ENCODE measurements around the gene UCK1.

The UCK1 gene

GRCh38 chr9:131476777-131477345 is 54.2 kb downstream of the UCK1 start:
- no peak for DNase-seq (ENCODE audit: low read depth)

DNA sequence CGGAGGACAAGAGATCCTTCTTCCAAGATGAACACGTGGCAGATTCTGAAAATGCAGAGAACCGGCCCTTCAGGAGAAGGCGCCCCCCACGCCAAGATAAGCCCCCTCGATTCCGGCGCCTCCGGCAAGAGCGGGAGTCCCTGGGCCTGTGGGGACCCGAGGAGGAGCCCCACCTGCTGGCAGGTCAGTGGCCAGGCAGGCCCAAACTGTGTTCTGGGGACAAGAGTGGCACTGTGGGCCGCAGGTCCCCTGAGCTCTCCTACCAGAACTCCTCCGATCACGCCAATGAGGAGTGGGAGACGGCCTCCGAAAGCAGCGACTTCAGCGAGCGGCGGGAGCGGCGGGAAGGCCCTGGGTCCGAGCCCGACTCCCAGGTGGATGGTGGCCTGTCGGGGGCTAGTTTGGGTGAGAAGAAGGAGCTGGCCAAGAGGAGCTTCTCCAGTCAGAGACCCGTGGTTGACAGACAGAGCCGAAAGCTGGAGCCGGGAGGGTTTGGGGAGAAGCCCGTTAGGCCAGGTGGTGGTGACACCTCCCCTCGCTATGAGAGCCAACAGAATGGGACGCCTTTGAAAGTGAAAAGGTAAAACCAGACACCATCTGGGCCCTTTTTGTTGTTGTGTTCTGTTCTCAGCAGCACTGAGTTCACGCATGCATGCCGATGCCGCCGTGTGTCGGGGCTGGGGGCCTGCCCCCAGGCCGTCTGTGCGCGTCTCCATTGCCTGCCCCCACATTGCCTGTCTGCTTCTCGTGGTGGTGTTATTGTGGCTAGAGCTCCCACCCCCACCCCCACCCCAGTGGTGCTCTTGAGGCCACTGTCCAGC is 54.9 kb downstream of the UCK1 start:
- no peak for DNase-seq (ENCODE audit: low read depth)

DNA sequence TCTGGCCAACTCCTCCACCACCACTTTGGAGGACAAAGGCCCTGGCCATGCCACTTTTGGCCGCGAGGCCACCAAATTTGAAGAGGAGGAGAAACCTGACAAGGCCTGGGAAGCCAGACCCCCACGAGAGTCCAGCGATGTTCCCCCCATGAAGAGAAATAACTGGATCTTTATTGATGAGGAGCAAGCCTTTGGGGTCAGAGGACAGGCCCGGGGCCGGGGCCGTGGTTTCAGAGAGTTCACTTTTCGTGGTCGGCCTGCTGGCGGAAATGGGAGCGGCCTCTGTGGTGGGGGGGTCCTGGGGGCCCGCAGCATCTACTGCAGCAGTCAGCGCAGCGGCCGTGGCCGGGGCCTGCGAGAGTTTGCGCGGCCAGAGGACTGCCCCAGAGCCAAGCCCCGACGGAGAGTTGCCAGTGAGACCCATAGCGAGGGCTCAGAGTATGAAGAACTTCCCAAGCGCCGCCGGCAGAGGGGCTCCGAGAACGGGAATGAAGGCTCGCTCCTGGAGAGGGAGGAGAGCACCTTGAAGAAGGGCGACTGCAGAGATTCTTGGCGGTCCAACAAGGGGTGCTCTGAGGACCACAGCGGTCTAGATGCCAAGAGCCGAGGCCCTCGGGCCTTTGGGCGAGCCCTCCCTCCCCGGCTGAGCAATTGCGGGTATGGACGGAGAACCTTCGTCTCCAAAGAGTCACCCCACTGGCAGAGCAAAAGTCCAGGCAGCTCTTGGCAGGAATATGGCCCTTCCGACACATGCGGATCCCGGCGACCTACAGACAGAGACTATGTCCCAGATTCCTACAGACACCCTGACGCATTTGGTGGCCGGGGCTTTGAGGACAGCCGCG is 55.7 kb downstream of the UCK1 start:
- no peak for DNase-seq (ENCODE audit: low read depth)

DNA sequence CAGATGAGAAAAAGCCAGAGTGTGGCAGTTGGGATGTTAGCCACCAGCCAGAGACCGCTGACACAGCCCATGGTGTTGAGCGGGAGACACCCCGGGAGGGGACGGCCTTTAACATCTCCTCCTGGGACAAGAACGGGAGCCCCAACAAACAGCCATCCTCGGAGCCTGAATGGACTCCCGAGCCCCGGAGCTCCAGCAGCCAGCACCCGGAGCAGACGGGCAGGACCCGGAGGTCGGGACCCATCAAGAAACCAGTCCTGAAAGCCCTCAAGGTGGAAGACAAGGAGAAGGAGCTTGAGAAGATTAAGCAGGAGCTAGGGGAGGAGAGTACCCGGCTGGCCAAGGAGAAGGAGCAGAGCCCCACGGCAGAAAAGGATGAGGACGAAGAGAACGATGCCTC is 56.4 kb downstream of the UCK1 start:
- no peak for DNase-seq (ENCODE audit: low read depth)

DNA sequence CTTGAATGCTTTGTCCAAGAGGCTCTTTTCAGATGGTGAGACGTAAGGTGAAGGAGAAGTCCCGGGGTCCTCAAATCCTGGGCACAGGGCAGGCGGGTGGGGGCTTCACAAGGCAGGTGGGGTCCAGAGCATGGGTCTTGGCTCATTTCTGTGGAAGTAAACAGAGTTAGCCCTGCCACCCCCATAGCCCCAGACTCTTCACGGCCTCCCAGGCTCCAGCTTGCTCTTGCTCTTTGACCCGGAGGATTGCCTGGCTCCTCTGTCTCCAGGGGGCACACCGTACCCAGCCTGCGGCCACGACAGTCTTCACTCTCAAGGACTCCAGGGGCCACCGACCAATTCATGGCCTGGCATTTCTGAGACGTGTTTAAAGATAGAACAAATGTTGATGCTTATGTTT is 57.2 kb downstream of the UCK1 start:
- DNase-seq (ENCODE audit: low read depth), result no peak
